HG02678 (cell line): ENCODE data around the gene GKN1.

Experiments used
- ATAC-seq: cut with Tn5 transposase; IDR thresholded peaks from one replicate; pipeline ENCODE4 v1.9.1; 2021; ENCODE audit warnings: mild to moderate bottlenecking, moderate library complexity; ENCODE audit not compliant: unreplicated experiment

GKN1 gene

DNA sequence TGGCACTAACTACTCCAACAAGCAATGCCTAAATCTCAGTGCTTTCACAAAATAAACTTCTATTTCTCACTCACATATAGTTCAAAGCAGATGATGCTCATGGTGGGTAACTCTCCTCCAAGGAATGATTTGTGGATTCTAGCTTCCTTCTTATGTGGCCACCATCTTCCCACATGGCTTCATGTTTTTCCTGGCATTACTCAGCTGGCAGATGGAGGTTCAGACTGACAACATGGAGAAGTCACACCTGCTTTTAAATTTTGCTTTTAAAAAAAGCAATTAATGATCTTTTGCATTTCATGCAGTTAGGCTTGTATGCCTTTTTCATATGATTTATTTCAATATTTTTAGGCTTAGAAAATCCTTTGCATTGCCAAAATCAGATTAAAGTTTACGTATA is 15.4 kb upstream of the GKN1 start:
- no peak for ATAC-seq

- no peak for ATAC-seq
These were observed 13.1 kb upstream of the GKN1 start for GRCh38 chr2:68961380-68961779.

DNA sequence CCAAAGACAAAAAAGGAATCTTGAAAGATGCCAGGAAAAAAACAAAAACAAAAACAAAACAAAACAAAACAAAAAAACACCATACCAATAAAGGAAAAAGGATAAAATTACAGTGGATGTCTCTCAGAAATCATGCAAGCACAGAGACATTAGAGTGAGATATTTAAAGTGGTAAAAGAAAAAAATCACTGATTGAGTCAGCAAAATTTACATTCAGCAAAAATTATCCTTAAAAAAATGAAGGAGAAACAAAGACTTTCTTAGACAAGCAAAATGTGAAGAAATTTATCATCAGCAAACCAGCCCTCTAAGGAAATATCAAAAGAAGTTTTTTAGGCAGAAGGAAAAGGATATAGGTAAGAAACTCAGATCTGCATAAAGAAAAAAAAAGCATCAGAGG is 10.2 kb upstream of the GKN1 start:
- no peak for ATAC-seq

DNA sequence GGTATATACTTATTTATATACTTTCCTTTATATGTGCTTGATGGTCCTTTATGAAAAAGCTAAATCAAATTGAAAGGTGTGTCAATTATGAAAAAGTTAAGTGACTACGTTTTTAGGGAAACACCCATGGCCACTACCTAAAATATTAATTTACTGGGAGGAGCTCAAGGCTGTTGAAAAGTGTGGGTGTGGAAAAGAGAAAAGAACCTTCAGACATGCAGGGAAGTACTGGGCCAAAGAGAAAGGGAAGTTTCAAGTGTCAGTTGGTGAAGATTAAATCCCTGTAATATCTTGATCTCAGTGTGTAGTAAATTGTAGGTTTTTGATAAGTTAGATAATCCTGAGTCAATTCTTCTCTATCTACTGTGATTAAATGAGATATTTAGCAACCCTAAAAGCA is 6.2 kb upstream of the GKN1 start:
- ATAC-seq: no peak

- no peak for ATAC-seq
These were observed 4.5 kb upstream of the GKN1 start for GRCh38 chr2:68969736-68970490.

GRCh38 chr2:68970566-68971265 is 3.7 kb upstream of the GKN1 start:
- ATAC-seq: no peak

DNA sequence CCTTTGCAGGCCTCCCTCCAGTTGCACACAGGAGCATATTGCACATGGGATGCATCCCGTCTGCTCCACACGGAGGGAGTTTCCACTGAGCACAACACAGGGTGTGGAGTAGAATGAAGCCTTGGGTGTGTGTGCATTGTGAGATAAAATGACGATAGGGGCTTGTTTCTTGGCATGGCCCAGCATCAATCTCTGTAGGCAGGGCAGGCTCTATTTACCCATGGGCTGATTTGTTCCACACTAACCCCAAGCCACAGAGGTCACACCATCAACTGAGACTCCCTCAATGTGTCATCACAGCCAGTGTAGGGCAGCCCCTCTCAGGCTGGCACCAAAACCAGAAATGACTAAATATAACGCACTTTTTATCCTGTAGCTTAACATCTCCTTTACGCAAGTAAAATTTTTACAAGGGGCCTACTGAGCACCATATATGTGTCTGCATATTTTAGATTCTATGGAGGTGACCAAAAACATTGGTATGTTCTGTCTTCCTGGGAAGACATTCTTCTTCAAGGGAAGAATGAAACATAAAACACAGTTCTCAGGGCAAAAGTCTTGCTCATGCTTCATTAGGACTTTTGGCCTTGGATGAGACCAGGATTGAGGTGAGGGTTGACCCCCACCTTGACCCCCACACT is 2.7 kb upstream of the GKN1 start:
- ATAC-seq: no peak

DNA sequence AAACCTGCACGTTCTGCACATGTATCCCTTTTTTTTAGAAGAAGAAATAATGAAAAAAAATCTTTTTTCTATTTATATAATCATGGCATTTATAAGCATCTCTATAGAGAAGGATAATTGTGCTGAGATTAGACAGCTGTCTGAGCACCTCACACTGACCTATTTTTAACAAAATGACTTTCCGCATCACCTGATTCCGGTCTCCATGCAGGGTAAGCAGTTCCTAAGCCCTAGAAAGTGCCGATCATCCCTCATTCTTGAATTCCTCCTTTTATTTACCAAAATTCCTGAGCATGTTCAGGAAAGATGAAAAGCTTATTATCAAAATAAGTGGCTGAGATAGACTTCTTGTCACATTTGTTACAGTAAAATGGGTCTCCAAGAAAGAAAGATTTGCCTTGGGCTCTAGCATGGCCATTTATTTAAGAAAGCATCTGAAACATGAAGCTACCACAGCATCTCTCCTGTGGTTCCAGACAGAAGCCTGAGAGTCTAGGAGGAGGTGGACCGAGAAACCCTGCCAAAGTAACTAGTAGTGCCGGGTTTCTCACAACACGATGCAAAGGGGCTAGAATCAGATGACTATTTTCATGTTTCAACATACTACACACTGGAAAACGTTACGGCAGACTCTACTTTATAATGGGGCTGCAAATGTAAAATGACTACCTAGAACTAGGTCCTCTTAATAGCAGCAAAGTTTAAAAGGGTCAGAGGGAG is 670 bp downstream of the GKN1 start:
- ATAC-seq: no peak

DNA sequence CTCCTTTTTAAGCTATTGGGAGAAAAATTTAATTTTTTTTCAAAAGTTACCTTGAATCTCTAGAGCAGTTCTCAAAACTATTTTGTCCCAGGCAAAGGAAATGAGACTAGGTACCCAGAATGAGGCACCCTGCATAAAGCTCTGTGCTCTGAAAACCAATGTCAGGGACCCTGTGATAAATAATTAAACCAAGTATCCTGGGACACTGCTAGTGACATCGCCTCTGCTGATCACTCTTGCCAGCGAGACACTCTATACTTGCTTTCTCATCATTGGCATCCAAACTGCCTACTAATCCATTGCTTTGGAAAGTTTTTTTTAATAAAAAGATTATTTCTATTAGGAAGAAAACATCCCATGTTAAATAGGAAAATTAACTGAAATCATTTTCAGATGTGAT is 1.4 kb downstream of the GKN1 start:
- ATAC-seq: no peak

GRCh38 chr2:68977453-68977852 is 3.0 kb downstream of the GKN1 start:
- ATAC-seq: no peak

DNA sequence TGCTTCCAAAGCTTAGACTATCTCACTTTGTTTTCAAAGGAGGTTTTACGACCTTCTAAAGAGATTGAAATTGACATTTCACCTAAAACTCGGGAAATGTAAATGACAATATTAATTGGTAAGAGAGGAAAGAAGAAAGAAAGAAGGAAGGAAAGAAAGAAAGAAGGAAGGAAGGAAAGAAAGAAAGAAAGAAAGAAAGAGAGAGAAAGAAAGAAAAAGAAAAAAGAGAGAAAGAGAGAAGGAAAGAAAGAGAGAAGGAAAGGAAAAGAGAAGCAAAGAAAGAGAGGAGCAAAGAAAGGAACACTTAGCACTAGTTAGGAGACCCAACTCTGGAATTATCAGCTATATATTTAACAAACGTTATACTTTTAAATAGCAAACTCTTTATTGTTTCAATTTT is 3.7 kb downstream of the GKN1 start:
- no peak for ATAC-seq

DNA sequence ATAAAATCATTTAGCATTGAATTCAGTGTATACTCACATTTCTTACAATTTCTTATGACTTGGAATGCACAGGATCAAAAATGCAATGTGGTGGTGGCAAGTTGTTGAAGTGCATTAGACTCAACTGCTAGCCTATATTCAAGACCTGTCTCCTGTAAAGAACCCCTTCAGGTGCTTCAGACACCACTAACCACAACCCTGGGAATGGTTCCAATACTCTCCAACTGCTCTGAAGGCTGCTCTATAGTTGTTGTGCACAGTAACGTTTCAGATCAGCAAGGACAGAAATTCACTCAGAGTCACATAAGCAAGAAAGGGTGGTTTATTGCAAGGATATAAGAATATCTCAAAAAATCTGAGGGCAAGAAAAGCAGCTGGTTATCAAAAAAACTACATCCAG is 6.5 kb downstream of the GKN1 start:
- ATAC-seq: no peak

- ATAC-seq: no peak
These were observed 12.6 kb downstream of the GKN1 start for GRCh38 chr2:68987021-68987503.

GRCh38 chr2:68989035-68989434 is 14.6 kb downstream of the GKN1 start:
- ATAC-seq: no peak

DNA sequence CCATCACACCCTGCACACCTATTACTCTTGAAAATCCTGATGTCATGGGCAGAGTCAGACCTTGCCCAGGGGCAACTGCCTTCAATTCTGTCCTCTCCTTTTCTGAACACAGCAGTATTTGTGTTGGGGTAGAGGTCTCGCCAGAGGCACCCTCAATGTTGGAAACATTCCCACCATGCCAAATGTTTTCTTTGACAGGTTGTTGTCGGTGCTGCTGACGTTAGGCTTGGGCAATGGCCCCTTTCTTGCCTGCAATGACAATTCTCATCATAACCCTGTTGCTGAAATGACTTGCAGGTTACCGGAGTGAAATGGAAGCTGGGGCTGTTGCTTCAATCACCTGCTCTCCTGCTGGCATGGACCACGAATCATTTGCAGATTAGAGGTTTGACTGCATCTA is 17.9 kb downstream of the GKN1 start:
- ATAC-seq: no peak

- no peak for ATAC-seq
These were observed 18.5 kb downstream of the GKN1 start for GRCh38 chr2:68992933-68993332.

DNA sequence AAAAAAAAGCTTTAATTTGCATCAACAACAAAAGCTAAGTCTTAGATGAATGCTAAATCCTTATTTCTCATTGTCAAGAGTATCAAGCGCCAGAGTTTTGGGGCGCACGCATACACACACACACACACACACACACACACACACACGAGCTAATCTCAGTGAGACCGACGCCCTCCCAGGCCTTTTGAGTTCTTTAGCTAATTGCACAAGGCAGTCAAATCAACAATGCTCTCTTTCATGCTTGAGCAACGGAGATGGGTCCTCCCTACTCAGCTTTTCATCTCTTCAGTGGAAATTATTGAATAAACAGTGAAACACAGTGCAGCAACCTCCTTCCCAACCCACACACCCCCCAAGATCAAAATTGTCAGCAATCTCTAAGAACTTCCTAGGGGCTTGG is 19.2 kb downstream of the GKN1 start:
- no peak for ATAC-seq

- no peak for ATAC-seq
These were observed 20.4 kb downstream of the GKN1 start for GRCh38 chr2:68994864-68995263.

- ATAC-seq: no peak
These were observed 21.5 kb downstream of the GKN1 start for GRCh38 chr2:68995916-68996315.

DNA sequence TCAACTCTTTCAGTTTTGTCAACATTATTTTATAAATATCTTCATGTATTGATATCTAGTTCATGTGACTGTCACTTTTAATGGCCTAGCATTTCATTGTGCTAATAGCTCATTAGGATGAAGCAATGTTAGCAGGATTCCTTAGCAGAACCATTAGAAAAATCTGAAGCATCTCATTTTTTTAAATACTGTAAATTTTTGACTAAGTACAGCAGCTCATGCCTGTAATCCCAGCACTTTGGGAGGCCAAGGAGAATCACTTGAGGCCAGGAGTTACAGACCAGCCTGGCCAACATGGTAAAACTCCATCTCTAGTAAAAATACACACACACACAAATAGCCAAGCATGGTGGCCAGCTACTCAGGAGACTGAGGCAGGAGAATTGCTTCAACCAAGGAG is 23.0 kb downstream of the GKN1 start:
- no peak for ATAC-seq

DNA sequence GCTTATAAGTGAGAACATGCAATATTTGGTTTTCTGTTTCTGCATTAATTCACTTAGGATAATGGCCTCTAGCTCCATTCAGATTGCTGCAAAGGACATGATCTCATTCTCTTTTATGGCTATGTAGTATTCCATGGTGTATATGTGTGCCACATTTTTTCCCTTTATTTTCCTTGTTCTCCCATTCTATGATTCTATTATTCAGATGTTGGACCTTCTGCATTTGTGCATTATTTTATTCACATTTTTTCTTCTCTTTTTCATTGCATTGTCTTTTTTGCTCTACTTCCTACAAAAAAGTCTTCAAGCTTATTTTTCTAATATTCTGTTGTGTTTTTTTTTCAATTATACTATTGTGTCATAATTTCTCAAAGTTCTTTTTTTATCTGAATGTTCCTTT is 27.4 kb downstream of the GKN1 start:
- no peak for ATAC-seq
